NCI-H1092 (cell line): Measurements from ENCODE around the gene CHD6.
A peak's percentile ranks its signal among the peaks of the same experiment; 100 is the strongest.

Source experiments
- DNase-seq: peaks from one replicate; lab custom pipeline; 2025; lab: John Stamatoyannopoulos, UW

CHD6 gene

DNA sequence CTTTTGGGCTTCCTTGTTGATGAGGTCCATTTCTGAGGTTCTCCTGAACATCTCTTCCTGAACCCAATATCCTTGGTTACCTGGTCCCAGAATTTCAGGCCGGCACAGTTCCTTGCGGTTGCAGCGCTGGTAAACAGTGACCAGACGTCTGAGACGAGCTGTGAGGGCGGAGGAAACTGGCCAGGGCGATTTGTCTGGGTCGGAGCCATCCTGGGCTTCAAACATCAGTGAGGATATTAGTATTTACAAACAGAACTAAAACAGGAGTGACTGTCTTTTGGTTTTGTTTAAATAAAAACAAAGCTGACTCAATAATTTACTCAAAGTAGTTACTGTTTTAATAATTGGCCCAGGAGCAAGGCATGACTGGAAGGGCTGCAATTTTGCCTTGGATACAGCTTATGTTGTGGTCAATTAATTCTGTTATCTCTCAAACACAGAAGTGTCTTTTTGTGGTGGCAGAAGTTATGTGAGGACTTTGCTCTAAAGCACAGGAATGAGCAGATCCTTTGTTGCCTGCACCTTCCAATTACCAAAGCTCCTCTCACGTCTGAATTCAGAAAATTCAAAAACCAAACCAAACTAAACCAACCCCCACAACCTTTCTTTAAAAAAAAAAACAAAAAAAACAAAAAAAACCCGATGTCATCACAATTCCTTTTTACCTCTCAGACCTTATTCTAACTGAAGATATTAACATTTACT lies 192.8 kb downstream of the CHD6 start:
- no peak for DNase-seq

DNA sequence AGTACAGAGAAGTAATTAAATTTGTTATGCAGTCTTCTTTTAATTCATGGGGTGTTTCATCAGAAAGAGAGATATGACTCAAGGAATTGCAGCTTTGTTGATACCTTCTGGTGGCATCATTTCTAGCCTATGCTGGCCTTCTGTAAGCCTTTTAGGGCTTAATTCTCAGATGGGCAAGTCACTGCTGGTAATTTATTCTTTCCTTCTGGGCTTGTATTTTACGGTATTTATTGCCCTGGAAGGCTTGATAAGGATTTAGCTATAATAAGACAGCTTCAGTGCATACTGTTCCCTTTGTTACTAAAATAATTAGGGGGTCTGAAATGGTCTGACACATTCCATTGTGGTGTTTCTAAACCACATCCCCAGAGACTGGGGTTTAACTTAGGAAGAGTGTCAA lies 193.6 kb downstream of the CHD6 start:
- no peak for DNase-seq

DNA sequence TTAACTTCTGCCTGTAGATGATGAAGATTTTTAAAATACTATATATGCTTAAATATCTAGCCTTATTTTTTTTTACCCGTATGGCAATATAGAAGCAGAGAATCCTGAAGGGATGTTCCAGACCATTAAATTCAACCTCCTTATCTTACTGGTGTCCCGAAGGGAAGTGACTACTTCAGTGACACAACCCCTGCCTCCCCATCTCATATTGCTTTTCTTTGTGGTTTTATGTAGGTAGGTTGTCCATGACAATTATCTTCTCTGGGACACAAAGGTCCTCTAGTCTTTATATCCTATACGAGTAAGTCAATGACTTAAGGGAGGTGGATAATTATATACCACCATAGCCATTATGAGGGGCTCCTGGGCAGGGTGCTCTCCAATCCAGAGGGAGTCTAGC lies 194.2 kb downstream of the CHD6 start:
- no peak for DNase-seq

DNA sequence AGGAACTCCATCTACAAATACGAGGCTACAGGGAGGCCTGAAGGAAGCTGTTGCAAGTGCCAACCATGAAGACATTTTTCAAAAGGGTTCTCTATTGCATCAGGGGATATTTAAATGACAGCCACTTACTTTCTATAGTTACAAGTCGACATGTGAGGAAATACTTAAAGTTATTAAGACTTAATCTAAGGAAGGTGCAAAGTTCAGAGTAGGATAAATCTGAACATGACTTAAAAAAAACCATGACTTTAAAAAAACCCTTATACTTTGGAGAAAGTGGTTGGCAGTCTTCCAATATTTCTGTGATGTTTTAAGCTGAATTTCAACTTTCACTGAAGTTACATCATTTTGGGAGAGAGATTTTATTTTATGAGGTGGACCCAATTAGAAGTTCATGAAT lies 195.2 kb downstream of the CHD6 start:
- DNase-seq, result no peak

DNA sequence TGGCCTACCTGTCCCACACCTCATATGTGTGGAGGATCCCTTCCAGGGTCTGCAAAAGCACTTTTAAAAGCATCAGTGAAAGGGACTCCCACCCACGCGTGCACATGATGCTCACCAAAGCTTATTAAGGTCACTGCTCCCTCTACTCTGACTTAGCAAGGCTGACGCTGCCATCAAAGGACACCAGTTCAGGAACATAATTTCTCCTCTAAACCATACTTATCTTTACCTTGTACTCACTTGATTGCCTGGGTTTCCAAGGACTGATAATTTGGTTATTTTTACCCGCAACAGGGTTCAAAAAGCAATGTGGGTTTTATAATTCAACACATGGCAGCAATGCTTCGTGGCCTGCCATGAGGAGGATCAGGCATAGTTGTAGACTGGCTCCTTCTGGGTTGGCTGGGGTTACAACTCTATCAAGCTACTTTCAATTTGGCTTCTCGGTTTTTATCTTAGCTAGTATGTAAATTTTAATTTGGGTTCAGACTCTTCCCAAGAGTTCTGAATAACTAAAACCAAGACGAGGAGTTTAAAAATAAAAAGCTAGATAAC lies 199.4 kb downstream of the CHD6 start:
- DNase-seq, result no peak

DNA sequence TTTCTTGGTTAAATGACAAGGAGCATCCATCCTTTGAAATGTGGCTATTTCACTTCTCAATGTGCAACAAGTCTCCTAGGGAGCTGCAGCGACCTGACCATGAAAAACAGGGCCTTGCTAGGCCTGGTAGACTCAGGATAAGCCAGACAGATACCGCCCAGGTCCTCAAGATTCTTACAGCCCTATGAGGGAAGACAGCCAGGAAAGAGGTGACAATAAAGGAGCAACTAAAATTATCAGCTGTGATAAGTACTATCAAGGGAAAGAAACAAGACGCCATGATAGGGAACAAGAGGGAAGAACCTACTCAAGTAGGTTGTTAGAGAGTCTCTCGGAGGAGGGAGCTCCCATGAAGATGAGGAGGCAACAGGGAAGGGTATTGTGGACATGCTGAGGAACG lies 200.1 kb downstream of the CHD6 start:
- no peak for DNase-seq

DNA sequence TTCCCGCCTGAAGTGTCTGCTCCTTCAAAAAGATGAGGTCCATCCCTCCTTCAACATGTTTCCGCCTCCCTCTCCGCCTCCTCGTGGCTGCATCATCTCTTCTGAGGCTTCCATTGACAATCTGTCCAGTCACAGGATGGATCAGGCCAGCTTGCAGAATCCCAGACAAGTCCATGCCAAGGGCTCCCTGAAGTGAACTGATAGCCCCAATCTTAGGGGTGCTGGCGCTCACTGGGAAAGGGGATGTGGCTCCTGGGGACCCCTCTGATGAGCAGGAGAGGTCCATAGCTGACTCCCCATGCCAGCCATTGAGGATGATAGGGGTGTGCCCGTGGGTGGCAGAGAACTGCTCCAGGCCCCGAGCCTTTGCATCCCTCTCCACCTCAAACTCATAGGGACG lies 203.0 kb downstream of the CHD6 start:
- DNase-seq, result no peak

DNA sequence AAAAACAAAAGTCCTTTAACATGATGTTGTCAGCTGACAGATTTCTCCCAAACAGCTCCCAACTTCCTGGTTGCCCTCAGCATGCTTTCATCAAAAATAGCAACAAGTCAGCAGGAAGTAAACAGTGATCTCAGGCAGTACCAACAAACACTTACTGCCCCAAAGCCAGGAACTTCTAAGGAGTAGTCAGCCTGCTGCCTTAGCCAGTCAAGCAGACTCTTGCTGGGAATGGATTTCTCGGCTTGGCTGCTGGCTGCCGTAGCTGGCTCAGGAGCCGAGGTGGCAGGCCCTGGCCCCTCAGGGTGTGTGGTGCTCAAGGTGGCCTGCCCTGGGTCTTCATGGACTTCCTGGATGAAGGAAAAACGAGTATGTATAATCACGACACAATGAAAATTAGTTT lies 205.0 kb downstream of the CHD6 start:
- no peak for DNase-seq

DNA sequence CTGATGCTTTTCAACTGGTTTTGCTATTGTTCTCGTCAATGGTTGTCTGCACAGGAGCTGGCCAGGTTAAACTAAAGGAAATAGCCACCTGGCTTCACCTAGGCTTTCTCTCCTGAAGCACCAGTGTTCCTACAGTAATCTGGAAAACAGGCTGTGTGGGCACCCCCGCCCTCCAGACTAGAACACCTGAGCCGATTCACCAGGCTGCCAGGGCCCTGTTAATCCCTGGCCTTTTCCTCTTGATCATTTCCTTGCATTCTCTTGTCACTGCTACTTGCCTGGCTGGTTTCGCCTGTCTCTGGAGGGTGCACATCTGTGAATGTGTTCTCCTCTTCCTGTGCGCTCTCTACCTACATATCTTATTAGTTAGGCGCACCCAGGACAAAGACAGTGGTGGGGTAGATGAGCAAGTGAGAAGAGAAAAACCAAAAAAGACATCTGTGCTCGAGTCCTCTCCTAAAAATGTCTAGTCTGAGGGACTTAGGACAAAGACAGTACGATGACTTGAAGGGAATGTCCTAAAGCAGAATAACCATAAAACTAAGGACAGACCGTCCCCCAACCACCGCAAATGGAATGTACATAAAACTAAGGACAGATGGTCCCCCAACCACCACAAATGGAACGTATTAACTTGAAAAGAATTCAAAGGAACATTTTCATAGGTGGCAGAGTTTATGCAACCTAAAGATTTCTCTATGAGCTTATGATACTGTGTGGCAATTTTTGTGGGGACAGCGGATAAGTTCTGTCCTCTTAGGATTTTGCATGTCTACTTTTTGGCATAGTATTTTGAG lies 205.7 kb downstream of the CHD6 start:
- DNase-seq, result no peak

DNA sequence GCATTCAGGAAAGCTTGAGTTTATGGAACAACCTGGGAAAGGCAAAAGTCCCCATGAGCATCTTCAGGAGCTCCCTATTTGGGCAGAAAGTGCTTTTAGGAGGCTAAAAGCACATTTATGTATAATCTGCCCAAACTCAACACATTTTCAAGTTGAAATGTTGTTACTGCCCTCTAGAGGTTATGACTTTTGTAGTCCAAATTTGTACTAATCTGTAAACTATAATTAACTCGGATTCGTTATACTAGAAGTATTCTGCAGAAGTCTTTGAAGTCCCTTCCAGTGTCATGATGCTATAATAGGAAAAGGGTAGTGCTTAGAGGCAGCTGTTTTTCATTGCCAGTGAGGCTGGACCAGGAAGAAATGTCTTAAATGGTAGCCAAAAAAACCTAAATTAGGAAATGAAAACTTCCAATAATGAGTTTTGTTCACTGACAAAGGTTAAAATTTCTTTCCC lies 206.8 kb downstream of the CHD6 start:
- no peak for DNase-seq

DNA sequence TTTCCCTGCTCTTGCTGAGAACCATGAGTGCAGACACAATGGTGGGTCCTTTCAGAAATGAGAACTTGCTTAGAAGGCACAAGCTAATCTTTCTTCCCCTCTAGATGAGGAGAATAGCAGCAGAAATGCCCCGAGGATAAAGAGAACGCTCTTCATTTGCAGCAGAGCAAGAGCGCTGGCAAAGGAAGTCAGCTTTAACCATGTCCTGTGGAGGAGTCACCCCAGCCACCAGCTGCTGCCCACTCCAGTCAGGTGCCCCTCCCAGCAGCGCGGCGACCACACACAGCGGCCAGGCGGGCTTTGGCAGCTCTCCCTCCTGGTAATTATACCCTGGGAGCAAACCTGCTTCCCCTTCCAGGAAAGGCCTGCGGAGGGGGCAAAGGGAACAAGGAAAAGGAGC lies 209.2 kb downstream of the CHD6 start:
- DNase-seq, result peak; percentile 83

DNA sequence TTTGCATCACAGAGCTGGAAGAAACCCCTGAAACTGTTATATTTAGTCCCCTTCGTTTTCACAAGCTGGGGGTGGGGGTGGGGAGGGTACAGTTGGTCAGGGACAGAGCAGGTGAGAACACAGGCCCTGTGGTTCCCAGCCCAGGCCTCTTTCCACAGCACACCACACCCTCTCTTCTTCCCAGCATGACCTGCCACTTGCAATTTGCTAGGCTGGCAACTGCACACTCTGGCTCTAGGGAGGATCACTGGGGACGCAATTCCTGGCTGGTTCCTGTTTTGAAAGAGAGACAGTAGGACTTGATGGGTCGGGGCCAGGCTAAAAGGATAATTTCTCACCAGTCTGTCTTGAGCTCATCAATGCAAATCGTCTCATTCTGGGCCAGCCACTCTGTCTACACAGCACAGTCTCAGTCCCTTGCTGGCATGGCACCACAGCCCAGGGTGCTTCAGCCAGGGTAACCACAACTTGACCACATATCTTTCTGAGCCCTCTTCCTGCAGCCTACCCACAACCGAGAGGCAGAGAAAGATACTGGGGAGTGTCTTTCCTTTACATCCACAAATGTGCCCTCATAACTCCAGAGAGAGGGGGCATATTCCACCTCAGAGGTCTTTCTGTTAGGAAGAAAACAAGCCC lies 209.9 kb downstream of the CHD6 start:
- no peak for DNase-seq

DNA sequence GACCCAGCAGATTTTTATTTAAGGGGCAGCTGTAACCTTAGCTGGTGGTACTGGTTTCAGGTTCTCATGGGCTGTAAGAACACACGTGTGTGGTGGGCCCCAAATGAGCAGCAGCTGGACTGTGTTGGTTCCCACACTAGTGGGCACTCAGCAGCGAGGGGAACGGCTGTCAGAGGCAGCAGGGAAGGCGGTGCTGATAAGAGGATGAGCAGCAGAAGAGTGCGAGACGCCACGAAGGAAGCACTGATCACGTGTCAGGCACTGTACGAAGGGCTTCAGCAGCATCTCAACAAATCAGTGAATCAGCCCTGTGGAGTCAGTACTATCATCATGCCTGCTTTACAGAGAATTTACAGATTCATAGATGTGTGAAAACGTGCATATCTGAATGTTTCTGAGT lies 210.6 kb downstream of the CHD6 start:
- DNase-seq, result no peak

DNA sequence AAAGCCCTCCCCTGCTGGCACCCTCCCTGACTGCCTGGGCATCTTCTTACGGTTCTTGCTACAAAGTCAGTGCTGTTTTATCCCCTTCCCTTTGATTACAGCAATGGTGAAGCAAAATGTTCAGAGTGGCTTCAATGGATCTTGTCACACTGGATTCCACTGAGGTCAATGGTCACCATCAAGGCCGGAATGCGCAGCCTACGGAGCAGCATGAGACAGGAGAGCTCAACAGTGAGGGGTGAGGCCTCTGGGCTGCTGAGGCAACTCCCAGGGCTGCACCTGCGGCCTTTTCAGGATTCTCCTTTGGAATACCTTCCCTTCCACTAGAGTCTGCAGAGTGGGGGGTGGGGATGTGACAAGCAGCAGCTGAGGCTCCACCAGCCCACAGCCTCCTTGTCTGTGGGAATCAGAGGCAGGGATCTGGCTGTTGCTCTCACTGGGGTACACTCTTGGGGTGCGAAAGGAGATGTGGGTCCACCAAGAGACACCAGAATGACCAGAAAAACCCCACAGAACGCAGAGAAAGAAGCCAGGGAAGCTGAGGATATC lies 211.2 kb downstream of the CHD6 start:
- DNase-seq, result no peak

DNA sequence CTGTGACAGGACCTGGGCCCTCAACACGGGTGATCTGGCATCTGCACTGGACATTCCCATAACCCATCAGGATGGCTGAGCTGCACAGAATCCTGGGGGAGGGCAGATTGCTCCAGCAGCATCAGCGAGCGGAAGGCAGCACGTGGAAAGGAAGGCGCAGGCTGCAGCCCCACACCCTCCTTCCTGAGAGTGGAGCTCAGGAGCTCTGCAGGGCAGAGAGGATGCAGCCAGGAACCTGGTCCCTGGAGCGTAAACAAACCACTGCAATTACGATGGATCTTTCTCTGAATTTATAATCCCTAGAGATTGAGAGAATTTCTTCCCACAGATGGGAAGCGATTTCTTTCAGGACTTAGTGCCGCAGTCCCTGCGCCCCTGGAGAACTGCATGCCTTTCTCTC lies 211.8 kb downstream of the CHD6 start:
- no peak for DNase-seq

DNA sequence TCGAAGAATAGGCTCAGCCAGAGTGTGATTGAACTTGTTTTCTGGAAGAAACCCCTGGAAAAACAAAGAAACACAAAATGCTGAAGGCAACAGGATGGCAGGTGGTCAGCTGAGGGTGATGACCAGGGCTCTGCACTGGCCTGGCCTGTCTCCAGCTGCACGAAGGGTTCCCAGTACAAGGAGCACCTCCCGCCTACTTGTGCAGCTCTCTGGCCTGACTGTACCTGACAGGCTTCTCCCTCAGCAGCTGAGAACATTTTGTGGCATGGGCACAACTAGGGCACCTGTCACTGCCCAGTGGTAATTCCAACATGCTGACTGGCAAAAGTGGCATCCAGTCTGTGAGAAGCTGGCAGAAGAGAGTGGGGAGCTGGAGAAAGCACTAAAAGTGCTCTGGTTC lies 212.7 kb downstream of the CHD6 start:
- DNase-seq, result no peak

DNA sequence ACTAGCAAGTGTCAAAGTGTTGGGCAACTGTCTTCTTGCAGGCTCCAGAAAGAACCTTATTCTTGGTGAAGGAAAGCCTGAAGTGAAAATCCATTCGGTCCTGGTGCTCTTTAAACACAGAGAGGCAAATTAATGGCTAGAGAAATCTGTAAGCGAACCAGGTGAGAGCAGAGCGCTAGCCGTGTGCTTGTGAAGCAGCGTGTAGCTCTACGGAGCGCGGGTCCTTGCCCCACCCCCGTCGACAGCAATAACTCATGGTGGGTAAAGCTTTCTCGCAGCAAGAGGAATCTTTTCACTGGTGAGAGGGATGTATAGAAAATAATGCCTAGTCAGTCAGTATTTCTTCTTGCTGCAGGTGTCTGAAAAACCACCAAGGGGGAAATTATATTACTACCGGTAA lies 214.6 kb downstream of the CHD6 start:
- no peak for DNase-seq

DNA sequence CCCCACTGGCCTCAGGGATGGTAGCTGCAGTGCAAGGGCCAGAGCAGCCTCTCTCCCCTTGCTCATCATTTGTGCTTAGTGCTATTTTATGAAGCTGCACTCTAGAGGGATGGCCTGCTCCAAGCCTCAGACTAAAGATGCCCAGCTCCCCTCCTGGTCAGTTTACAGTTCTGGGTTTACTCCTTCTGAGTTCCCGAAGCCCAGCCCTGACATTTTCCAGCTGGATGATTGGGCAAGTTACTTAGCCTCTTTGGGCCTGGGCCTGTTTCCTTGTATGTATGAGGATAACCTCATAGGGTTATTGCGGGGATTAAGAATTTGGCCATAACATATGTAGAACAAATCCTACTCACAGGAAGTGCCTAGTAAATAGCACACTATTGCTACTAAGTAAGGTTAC lies 219.8 kb downstream of the CHD6 start:
- no peak for DNase-seq

DNA sequence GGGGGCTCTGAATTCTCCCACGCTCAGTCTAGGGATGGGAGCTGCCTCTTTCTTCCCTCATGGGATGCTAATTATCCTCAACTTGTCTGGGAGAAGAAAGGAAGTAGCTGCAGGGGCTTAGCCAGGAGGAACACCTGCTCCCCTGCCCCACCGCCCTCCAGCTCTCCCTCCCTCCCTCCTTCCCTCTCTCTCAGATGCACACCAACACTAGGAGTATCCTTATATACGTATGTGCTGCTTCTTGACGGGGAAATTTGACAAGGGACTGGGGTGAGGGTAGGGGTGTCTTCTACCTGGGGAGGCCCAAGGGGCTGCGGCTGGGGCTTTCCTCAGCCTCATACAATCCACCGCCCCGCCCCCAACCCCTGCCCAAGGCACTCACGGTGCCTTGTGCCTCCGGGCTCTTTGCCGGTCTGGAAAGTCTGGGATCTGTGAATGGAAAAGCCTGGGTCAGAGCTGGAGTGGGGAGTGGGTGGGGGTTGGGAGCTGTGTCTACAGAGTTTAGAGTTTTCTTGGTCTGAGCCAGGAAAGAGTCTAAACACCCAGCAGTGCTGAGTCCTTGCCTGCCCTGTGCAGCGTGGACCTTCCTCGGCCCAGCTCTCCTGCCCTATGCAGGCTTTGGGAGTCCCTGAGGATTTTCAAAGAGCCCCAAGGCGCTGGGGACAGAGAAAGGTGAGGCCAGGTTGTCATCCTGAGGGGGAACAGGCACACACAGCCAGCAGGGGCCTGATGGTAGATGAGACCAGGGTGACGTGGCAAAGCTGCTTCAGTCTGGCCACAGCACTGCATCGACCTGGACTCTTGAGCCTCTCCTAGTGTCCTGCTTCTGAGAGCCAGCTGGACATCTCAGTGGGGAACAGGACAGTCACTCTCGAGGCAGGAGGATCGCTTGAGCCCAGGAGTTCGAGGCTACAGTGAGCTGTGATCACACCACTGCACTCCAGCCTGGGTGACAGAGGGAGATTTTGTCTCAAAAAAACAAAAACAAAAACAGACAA lies 222.2 kb downstream of the CHD6 start:
- no peak for DNase-seq

DNA sequence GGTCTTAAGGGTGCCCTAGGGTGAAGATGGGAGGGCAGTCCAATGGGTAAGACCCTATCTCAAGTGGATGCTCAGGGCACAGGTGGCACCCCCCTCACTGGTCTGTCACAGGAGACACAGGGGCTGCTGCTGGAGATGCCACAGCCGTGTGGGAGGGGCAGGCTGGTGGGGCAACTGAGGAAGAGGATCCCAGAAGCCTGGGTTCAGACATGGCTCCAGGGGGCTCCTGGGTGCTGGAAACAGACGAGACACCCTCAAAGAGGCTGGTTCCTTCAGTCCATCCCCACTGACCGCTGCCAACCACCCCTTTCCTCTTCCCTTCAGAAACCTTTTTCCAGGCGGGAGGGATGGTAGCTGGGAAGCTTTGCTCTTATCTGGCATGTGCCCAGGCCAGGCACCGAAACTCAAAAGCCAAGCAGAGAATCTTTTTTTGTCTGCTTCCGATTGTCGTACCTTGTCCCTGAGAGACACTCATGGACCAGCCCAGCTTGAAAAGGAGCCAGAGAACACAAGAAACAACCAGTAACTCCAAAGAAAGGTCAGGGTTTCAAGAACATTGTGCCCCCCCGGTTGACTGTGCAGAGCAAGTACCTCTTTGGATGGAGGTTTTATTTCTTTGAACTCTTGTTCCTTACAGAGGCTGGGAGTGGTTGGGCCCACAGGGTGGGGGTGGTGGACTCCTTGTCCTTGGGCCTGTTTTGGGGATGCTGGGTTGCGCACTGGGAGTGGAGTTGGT lies 223.1 kb downstream of the CHD6 start:
- DNase-seq, result no peak

DNA sequence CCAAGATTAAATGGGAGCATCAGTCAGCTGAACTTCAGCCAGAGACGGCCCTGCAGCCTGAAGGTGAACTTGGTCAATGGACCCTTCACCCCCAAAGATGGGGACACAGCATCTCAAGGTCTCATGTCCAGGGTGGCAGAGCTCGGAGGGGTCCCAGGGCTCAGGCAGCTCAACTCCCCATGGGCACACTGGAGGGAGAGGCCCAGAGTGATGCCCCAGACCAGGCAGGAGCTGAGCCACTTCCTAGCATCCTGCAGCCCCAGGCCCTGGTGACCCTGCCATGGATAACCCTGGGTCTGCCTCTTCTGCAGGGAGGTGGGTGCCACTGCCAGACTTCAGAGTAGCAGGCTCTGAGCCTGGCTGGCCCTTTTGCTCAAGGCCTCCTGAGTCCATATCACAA lies 224.1 kb downstream of the CHD6 start:
- DNase-seq, result no peak
